PFSK-1 (cell line): Measurements from ENCODE around the gene RPS19BP1.

Source experiments
- FOXP2 ChIP-seq: optimal IDR thresholded peaks from 2 replicates; pipeline ENCODE3; 2011; ENCODE audit warnings: borderline replicate concordance, control low read depth, inconsistent platforms; ENCODE audit not compliant: insufficient read depth; ENCODE audit errors: extremely low read length, extremely low read depth
- POLR2AphosphoS5 ChIP-seq: IDR thresholded peaks from 2 replicates; pipeline ENCODE4 v1.6.1; 2012; ENCODE audit warnings: low read depth, mild to moderate bottlenecking, control low read depth, low read length, moderate library complexity
- REST ChIP-seq, 2 experiments: IDR thresholded peaks; 2 replicates each; pipeline versions ENCODE4 v1.6.1 to v1.8.0; 2011 to 2012; ENCODE audit warnings: low read depth in 2 of 2, low read length in 2 of 2, control low read depth in 1 of 2, inconsistent platforms in 1 of 2, mild to moderate bottlenecking in 1 of 2, moderate library complexity in 1 of 2; ENCODE audit not compliant: insufficient read depth in 1 of 2
- SIN3A ChIP-seq: IDR thresholded peaks from 2 replicates; pipeline ENCODE4 v1.6.1; 2012; ENCODE audit warnings: mild to moderate bottlenecking, low read length, moderate library complexity, borderline replicate concordance; ENCODE audit not compliant: insufficient read depth
- TAF1 ChIP-seq: IDR thresholded peaks from 2 replicates; pipeline ENCODE4 v1.6.1; 2012; ENCODE audit warnings: low read length, control low read depth, borderline replicate concordance; ENCODE audit not compliant: insufficient read depth

- no peak for TF ChIP-seq REST (IDR thresholded peaks at IDR 0.05; ENCODE audit: insufficient read depth in 1 of 2, low read depth in 2 of 2, low read length in 2 of 2)
- TF ChIP-seq TAF1: no peak
- no peak for TF ChIP-seq POLR2AphosphoS5
- no peak for TF ChIP-seq FOXP2
- no peak for TF ChIP-seq SIN3A
These were observed 35.9 kb upstream of the RPS19BP1 start for GRCh38 chr22:39568278-39568981.
